Stimulated activated CD4-positive, alpha-beta T cell treated with anti-CD3 and anti-CD28 coated beads, Interleukin-1b, Interleukin-23, amount 100 ng/mL, for 1 hour (primary cell): ENCODE results near the gene SRRM3.
"Not testable (repeated sequence)": the region's sequence is repeated elsewhere in the genome, so short reads cannot be mapped to it uniquely, and the experiment has no call there.

Experiments
- DNase-seq, 2 donors: peaks; one replicate each; pipeline ENCODE4 v3.0.0-alpha.2; 2020; ENCODE audit warnings: low read depth in 2 of 2

SRRM3 gene

GRCh38 chr7:76231071-76231470, 29.4 kb downstream of the SRRM3 start:
- no peak for DNase-seq

GRCh38 chr7:76231583-76231982, 29.9 kb downstream of the SRRM3 start:
- DNase-seq = no peak

GRCh38 chr7:76232698-76233097, 31.0 kb downstream of the SRRM3 start:
- no peak for DNase-seq

GRCh38 chr7:76233538-76234281, 32.0 kb downstream of the SRRM3 start:
- no peak for DNase-seq

- no peak for DNase-seq
Observed at GRCh38 chr7:76234282-76234584, 32.5 kb downstream of the SRRM3 start.

- peak; percentile 21 to 73 for DNase-seq
Observed at GRCh38 chr7:76234931-76235441, 33.3 kb downstream of the SRRM3 start.

- DNase-seq = no peak
Observed at GRCh38 chr7:76236224-76236623, 34.5 kb downstream of the SRRM3 start.

GRCh38 chr7:76238326-76238725, 36.6 kb downstream of the SRRM3 start:
- no peak for DNase-seq

GRCh38 chr7:76241141-76241540, 39.4 kb downstream of the SRRM3 start:
- DNase-seq = no peak

GRCh38 chr7:76242517-76243063, 40.9 kb downstream of the SRRM3 start:
- not testable (repeated sequence) for DNase-seq

GRCh38 chr7:76244781-76245391, 43.2 kb downstream of the SRRM3 start:
- DNase-seq = no peak

- no peak for DNase-seq
Observed at GRCh38 chr7:76246804-76247389, 45.2 kb downstream of the SRRM3 start.

- DNase-seq = no peak
Observed at GRCh38 chr7:76247938-76248337, 46.2 kb downstream of the SRRM3 start.

- DNase-seq = no peak
Observed at GRCh38 chr7:76252021-76252420, 50.3 kb downstream of the SRRM3 start.

- no peak for DNase-seq
Observed at GRCh38 chr7:76254781-76255180, 53.1 kb downstream of the SRRM3 start.

GRCh38 chr7:76257973-76258372, 56.3 kb downstream of the SRRM3 start:
- DNase-seq = no peak

GRCh38 chr7:76259124-76260093, 57.7 kb downstream of the SRRM3 start:
- no peak for DNase-seq

- DNase-seq = peak; percentile 7 to 9
Observed at GRCh38 chr7:76260171-76260703, 58.5 kb downstream of the SRRM3 start.

- no peak for DNase-seq
Observed at GRCh38 chr7:76261329-76261728, 59.6 kb downstream of the SRRM3 start.

- no peak for DNase-seq
Observed at GRCh38 chr7:76261931-76262330, 60.2 kb downstream of the SRRM3 start.

GRCh38 chr7:76262683-76263402, 61.1 kb downstream of the SRRM3 start:
- DNase-seq = no peak
